Lung (tissue), 12 donors: Measurements from ENCODE around the gene JAK1. TPM values are rescaled to one million over a fixed set of nuclear protein-coding genes. Genes with fewer than 3 reads are reported as not detected.

Experiments used
- ATAC-seq: fragments of 200-7000 bp; cut with Tn5 transposase; one replicate; pipeline ENCODE4 v1.9.1; 2020; ENCODE audit warnings: moderate number of reproducible peaks; ENCODE audit not compliant: insufficient read depth, low FRiP score
- DNase-seq, 3 donors: peaks; one replicate each; pipeline ENCODE4 v3.0.0-alpha.2; 2013 to 2017
- H3K27ac ChIP-seq, 2 donors: one replicate each; pipeline ENCODE4 v1.5.1; 2013; ENCODE audit warnings: mild to moderate bottlenecking in 2 of 2, moderate library complexity in 2 of 2, control low read depth in 1 of 2, inconsistent platforms in 1 of 2, low read depth in 1 of 2, low read length in 1 of 2
- H3K27me3 ChIP-seq, 3 donors: one replicate each; pipeline ENCODE4 v1.5.1; 2013; ENCODE audit warnings: low read length in 2 of 3; ENCODE audit not compliant: control insufficient read depth in 3 of 3, insufficient read depth in 3 of 3
- H3K36me3 ChIP-seq, 4 donors: one replicate each; pipeline ENCODE4 v1.5.1; 2013; ENCODE audit warnings: low read length in 4 of 4, mild to moderate bottlenecking in 1 of 4, moderate library complexity in 1 of 4; ENCODE audit not compliant: control insufficient read depth in 4 of 4, insufficient read depth in 4 of 4
- H3K4me1 ChIP-seq, 5 donors: one replicate each; pipeline ENCODE4 v1.5.1; 2013; ENCODE audit warnings: low read length in 5 of 5, mild to moderate bottlenecking in 2 of 5, moderate library complexity in 1 of 5; ENCODE audit not compliant: control insufficient read depth in 5 of 5, insufficient read depth in 5 of 5
- H3K4me3 ChIP-seq: one replicate; pipeline ENCODE4 v1.5.1; 2013; ENCODE audit warnings: mild to moderate bottlenecking, control low read depth, moderate library complexity
- H3K9ac ChIP-seq, 2 donors: one replicate each; pipeline ENCODE4 v1.5.1; 2013; ENCODE audit warnings: low read length in 2 of 2, control low read depth in 1 of 2; ENCODE audit not compliant: insufficient read depth in 1 of 2
- H3K9me3 ChIP-seq, 4 donors: one replicate each; pipeline ENCODE4 v1.5.1; 2013; ENCODE audit warnings: low read length in 3 of 4, mild to moderate bottlenecking in 1 of 4, moderate library complexity in 1 of 4; ENCODE audit not compliant: control insufficient read depth in 4 of 4, insufficient read depth in 3 of 4
- CTCF ChIP-seq: IDR thresholded peaks from 2 replicates; pipeline ENCODE4 v1.5.1; 2012; ENCODE audit warnings: mild to moderate bottlenecking; ENCODE audit errors: control extremely low read depth, extremely low read depth
- whole genome bisulfite sequencing, 2 donors: extraction: QIAGEN DNeasy Blood & Tissue Kit; methylation state at CpG; one replicate each; pipeline ENCODE4 v1.1.7; 2013; 5-methylcytosine and 5-hydroxymethylcytosine counted together
- polyA plus RNA-seq, 2 donors: library from polyadenylated mRNA; stranded (reverse); fragments of 200-250 nt; gene quantifications; one replicate each; pipeline ENCODE4 v1.2.1, GENCODE V29; 2013
- total RNA-seq, 2 donors: library from RNA; depleted of rRNA in 1 of 2; stranded (reverse); fragments of >200 nt in 1 of 2; gene quantifications; one replicate each; pipeline ENCODE4 v1.2.1, GENCODE V29; 2014 to 2021
- donor health status: control.
- donor health status: control.
- donor health status: Bipolar disorder and iron deficiency.
- donor health status: healthy.
- donor health status: DM: yes; HTN: yes; CAD: no.

Gene JAK1
- total and polyA plus RNA-seq, 4 donors, result 26.7 to 162 (median 116) TPM

DNA sequence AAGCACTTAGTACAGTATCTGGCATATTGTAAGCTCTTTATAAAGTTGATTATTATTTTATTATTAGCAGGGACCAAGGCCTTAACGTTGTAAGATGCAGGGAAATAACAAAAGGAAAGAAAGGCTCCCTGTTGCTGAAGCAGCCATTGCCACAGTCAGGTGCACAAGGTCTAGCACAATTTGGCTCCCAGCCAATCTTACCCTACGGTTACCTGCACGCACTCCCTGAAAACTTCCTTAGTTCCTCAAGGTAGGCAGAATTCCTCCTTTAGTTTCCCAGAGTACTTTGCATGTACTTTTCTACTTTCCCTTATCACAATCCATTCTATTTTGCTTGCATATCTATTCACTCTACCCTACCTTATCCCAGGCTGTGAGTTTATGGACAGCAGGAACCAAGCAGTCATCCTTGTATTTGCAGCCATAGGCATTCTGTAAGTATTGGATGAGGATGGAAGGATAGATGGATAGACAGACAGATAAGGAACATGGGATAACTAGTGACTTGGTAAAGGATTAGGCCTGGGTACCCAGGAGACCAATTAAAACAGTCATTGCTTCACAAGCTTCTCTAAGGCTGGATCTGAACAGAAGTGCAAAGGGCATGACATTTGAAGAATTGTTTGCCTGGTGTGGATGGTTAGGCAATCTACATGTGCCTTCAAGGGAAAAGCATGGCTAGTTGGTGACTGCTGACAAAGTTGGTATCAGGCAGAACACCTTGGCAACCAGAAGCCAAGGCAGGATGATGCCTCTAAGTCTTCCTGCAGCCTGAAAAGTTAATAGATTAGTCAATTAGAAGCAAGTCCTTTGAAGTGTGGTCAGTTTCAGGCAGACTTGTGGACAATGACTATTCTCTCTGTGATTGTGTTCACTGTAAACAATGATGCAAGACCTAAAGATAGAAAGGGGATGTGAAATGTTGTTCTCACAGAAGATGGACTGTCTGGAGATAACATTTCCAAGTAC, 20.8 kb upstream of the JAK1 start:
- Histone ChIP-seq H3K27ac (no peak overlapping the region), H3K4me3 (no peak overlapping the region), H3K9ac (no peak overlapping the region), H3K9me3 (peaks cover 0 to 1% (median 0%) of the 10 kb centered on the region in 4 donors), H3K4me1 (peaks cover 0 to 2% (median 0%) of the 10 kb centered on the region in 5 donors), H3K36me3 (peaks cover 0 to 6% (median 1%) of the 10 kb centered on the region in 4 donors), H3K27me3 (no peaks in the 10 kb centered on the region)
- no peak for TF ChIP-seq CTCF
- DNase-seq (peak in 1 of 3 donors; percentile 43), ATAC-seq (no peak)
- WGBS, 2 donors, result 81 to 91% methylated on average over 3 of the region's 3 CpGs

GRCh38 chr1:64984737-64985136, 18.4 kb upstream of the JAK1 start:
- peaks cover 0 to 1% (median 0%) of the 10 kb centered on the region in 4 donors for H3K9me3 ChIP-seq
- H3K9ac ChIP-seq, result no peak overlapping the region
- 91 to 95% methylated on average over 3 of the region's 3 CpGs for WGBS, 2 donors
- H3K36me3 ChIP-seq, result peaks cover 0 to 6% (median 1%) of the 10 kb centered on the region in 4 donors
- DNase-seq (no peak), ATAC-seq (no peak)
- peaks cover 0 to 6% (median 0%) of the 10 kb centered on the region in 5 donors for H3K4me1 ChIP-seq
- H3K27me3 ChIP-seq, result no peaks in the 10 kb centered on the region
- no peak for TF ChIP-seq CTCF
- no peak overlapping the region for H3K27ac ChIP-seq
- no peak overlapping the region for H3K4me3 ChIP-seq

DNA sequence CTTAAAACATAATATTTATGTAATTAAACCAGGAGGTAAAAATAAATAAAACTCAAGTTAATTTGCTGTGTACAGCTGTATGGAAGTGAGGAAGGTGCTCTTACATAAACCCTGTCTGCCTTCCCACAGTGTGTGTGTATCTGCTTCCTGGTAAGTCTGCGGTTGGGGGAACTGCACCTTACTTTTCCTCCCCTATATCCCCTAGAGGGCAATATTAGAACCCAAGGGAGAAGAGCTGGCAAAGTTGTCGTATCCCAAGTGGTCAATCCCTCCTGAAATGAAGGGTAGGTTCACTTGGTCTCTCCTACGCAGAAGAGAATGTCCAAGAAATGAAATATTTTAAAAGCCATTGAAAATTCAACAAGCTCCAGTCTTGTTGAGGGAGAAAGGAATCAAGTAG, 17.8 kb upstream of the JAK1 start:
- WGBS, 2 donors, result 63 to 81% methylated on average over 3 of the region's 3 CpGs
- ATAC-seq, result no peak
- H3K4me3 ChIP-seq, result no peak overlapping the region
- no peak for DNase-seq
- H3K9me3 ChIP-seq, result peaks cover 0 to 1% (median 0%) of the 10 kb centered on the region in 4 donors
- H3K27me3 ChIP-seq, result no peaks in the 10 kb centered on the region
- peaks cover 0 to 6% (median 0%) of the 10 kb centered on the region in 5 donors for H3K4me1 ChIP-seq
- no peak overlapping the region for H3K27ac ChIP-seq
- TF ChIP-seq CTCF, result no peak
- no peak overlapping the region for H3K9ac ChIP-seq
- peaks cover 0 to 6% (median 1%) of the 10 kb centered on the region in 4 donors for H3K36me3 ChIP-seq
